Retinal pigment epithelial cell (primary cell): ENCODE data around the gene CD2.

Source experiments
- DNase-seq: peaks from one replicate; pipeline ENCODE4 v3.0.0-alpha.2; 2010; ENCODE audit warnings: low read depth
- H3K4me3 ChIP-seq: 2 replicates; pipeline ENCODE4 v1.5.1; 2011; ENCODE audit warnings: mild to moderate bottlenecking, low read length, control low read depth, moderate library complexity
- TF ChIP-seq, protein P1 (sequence below): conservative IDR thresholded peaks from 2 replicates; pipeline ENCODE4 v1.5.1; 2011; ENCODE audit warnings: low read depth, low read length, control low read depth, inconsistent platforms

Gene CD2

DNA sequence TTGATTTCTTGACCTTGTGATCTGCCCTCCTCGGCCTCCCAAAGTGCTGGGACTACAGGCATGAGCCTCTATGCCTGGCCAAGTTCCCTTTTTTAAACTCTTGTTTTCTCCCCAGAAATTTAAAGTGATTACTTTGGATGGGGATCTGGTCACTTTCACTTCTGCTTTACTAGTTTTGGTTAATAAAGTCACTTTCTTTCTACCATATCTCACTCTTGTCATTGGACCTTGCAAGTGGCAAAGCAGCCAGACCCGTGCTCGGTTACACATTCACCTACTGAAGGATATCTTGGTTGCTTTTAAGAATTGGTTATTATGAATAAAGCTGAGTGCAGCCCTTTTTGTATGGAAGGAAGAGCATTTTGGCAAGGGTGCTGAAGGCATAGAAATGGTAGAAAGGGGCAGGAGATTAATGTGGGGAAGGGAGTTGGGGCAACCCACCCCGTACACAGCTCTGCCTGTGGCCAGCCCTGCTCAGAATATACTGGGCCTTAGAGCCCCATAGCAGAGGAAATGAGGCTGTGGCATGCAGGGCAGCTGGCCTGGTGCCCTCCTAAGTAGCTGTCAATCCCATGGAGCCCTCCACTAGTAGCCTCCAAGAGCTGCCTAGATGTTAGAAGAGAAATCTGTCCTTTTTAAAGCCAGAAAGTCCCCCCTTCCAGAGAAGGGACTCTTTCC lies 40.7 kb downstream of the CD2 start:
- TF ChIP-seq, protein P1, sequence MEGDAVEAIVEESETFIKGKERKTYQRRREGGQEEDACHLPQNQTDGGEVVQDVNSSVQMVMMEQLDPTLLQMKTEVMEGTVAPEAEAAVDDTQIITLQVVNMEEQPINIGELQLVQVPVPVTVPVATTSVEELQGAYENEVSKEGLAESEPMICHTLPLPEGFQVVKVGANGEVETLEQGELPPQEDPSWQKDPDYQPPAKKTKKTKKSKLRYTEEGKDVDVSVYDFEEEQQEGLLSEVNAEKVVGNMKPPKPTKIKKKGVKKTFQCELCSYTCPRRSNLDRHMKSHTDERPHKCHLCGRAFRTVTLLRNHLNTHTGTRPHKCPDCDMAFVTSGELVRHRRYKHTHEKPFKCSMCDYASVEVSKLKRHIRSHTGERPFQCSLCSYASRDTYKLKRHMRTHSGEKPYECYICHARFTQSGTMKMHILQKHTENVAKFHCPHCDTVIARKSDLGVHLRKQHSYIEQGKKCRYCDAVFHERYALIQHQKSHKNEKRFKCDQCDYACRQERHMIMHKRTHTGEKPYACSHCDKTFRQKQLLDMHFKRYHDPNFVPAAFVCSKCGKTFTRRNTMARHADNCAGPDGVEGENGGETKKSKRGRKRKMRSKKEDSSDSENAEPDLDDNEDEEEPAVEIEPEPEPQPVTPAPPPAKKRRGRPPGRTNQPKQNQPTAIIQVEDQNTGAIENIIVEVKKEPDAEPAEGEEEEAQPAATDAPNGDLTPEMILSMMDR = no peak
- H3K4me3 ChIP-seq = no peak overlapping the region
- no peak for DNase-seq

DNA sequence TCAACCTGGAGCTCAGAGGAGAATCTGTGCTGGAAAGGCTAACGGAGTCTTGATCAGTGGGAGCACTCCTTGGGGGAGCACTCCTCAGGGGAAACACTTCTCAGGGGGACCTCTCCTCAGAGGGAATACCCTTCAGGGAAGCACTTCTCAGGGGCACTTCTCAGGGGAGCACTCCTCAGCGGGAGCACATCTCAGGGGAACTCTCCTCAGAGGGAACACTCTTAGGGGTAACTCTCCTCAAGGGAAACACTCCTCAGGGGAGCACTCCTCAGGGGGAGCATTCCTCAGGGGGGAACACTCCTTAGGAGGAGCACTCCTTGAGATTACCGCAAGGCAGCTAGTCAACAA lies 41.2 kb downstream of the CD2 start:
- no peak overlapping the region for H3K4me3 ChIP-seq
- DNase-seq = no peak
- TF ChIP-seq, protein P1 = no peak

DNA sequence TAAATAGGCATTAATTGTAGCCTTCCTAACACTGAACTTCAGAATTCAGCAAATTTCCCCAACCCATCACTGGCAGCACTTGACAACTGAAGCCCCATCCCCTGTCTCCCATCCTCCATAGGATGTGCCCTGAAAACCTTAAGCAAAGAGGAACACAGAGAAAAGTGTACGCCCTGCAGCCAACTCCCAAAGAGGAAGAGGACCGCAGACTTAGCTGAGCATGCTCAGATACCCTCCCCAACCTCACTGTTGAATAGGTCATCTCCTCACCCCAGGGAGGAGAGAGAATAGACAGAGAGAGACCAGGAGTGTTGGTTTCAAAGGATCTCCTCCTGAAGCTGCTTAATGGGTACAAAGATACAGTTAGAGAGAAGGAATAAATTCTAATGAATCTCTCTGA lies 50.5 kb downstream of the CD2 start:
- TF ChIP-seq, protein P1 = no peak
- DNase-seq = no peak
- no peak overlapping the region for H3K4me3 ChIP-seq

- H3K4me3 ChIP-seq = no peak overlapping the region
- TF ChIP-seq, protein P1 = no peak
- no peak for DNase-seq
Measured at GRCh38 chr1:116805398-116805797, 51.2 kb downstream of the CD2 start.

DNA sequence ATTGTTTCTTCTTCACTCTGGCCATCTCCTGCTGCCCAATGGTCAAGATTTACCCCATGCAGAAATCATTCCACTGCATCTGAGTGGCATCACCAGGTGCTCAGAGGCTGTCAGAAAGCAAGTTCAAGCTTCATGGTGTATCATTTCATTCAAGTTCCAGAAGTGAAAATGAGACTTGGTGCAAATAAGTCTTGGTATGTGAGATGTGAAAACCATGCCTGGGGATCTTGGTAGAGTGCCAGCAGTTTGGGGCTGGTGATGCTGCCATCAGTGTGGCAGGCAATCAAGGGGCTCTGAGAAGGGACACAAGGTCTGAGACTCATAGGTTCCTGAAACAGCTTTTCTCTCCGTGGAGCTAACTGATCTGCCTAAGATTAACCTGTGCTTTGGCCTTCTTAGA lies 52.0 kb downstream of the CD2 start:
- no peak overlapping the region for H3K4me3 ChIP-seq
- no peak for DNase-seq
- TF ChIP-seq, protein P1 = no peak

DNA sequence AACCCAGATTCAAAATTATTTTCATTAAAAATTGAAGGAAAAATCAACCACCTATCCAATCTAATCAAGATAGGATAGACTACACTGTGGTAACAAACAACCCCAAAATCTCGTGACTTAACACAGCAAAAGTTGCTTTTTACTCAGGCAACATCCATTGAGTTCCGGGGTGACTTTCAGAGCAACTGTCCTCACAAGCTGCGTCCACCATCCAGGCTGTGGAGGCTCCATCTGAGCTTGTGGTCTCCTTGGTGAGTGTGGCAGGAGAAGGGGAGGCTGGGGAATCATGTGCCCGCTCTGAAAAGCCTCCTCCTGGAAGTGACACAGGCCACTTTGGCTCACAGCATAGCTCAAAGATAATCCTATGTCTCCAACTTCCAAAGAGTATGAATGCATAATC lies 52.4 kb downstream of the CD2 start:
- no peak overlapping the region for H3K4me3 ChIP-seq
- DNase-seq = no peak
- TF ChIP-seq, protein P1 = no peak

GRCh38 chr1:116807394-116808199 lies 53.4 kb downstream of the CD2 start:
- DNase-seq = no peak
- TF ChIP-seq, protein P1 = no peak
- no peak overlapping the region for H3K4me3 ChIP-seq
